ENCODE results near the gene GADD45G.

GADD45G gene

GRCh38 chr9:89604729-89605464, at the start of gene GADD45G:
Gene GADD45G (plus strand): TSS chr9:89605012. CDS start chr9:89605122, 110 bp downstream.
- DNase-seq: peak; percentile 95

GRCh38 chr9:89555036-89555415, 49.8 kb upstream of the GADD45G start:
- DNase-seq: no peak

GRCh38 chr9:89555451-89556375, 49.1 kb upstream of the GADD45G start:
- no peak for DNase-seq

- DNase-seq: no peak
Measured at GRCh38 chr9:89558196-89558899, 46.5 kb upstream of the GADD45G start.

GRCh38 chr9:89558948-89559347, 45.9 kb upstream of the GADD45G start:
- DNase-seq: no peak

GRCh38 chr9:89562186-89562814, 42.5 kb upstream of the GADD45G start:
- no peak for DNase-seq

- DNase-seq: no peak
Measured at GRCh38 chr9:89563571-89564345, 41.1 kb upstream of the GADD45G start.

- peak; percentile 91 for DNase-seq
Measured at GRCh38 chr9:89564346-89564878, 40.4 kb upstream of the GADD45G start.

- no peak for DNase-seq
Measured at GRCh38 chr9:89567649-89568048, 37.2 kb upstream of the GADD45G start.

GRCh38 chr9:89574309-89574708, 30.5 kb upstream of the GADD45G start:
- DNase-seq: no peak

GRCh38 chr9:89576404-89576839, 28.4 kb upstream of the GADD45G start:
- no peak for DNase-seq

- DNase-seq: no peak
Measured at GRCh38 chr9:89577363-89577762, 27.4 kb upstream of the GADD45G start.

- no peak for DNase-seq
Measured at GRCh38 chr9:89579741-89580385, 24.9 kb upstream of the GADD45G start.

GRCh38 chr9:89586311-89586710, 18.5 kb upstream of the GADD45G start:
- DNase-seq: no peak

GRCh38 chr9:89588271-89588879, 16.4 kb upstream of the GADD45G start:
- DNase-seq: no peak

GRCh38 chr9:89590415-89590814, 14.4 kb upstream of the GADD45G start:
- DNase-seq: no peak

- no peak for DNase-seq
Measured at GRCh38 chr9:89591274-89592212, 13.3 kb upstream of the GADD45G start.

- DNase-seq: no peak
Measured at GRCh38 chr9:89592213-89592815, 12.5 kb upstream of the GADD45G start.
